H1 (cell line): Measurements from ENCODE around the gene ZFAND5. TPM values are rescaled to one million over a fixed set of nuclear protein-coding genes. Genes with fewer than 3 reads are reported as not detected.

ENCODE experiments used
- GABPA ChIP-seq: IDR thresholded peaks from 2 replicates; pipeline ENCODE4 v1.6.1; 2011; ENCODE audit warnings: mild to moderate bottlenecking, low read length, moderate library complexity, borderline replicate concordance; ENCODE audit not compliant: insufficient read depth
- polyA plus RNA-seq, 7 experiments: library from polyadenylated mRNA; depleted of rRNA in 3 of 7; stranded (reverse) in 5 of 7; unstranded in 2 of 7; fragments of >200 nt in 5 of 7; fragments of 200-250 nt in 2 of 7; gene quantifications; 1 replicate in 5 of 7; 2 replicates in 1 of 7; 4 replicates in 1 of 7; pipeline versions ENCODE4 v1.2.1 to v1.2.3, GENCODE V29; 2011 to 2013; ENCODE audit warnings: missing spikeins in 2 of 7, mixed read lengths in 2 of 7
- total RNA-seq: library from RNA; stranded (reverse); fragmentation: NEBNext Ultra II Directional; extraction: Animal tissue kit (Norgen Biotek cat#: 25700); gene quantifications from 2 replicates; pipeline ENCODE4 v1.2.1, GENCODE V29; 2021

ZFAND5 gene
- total and polyA plus RNA-seq, 2 of the 8 experiments (the other 6 are each of a cell fraction or from before 2014, with no cell fraction given) = 76.7 to 225 TPM

DNA sequence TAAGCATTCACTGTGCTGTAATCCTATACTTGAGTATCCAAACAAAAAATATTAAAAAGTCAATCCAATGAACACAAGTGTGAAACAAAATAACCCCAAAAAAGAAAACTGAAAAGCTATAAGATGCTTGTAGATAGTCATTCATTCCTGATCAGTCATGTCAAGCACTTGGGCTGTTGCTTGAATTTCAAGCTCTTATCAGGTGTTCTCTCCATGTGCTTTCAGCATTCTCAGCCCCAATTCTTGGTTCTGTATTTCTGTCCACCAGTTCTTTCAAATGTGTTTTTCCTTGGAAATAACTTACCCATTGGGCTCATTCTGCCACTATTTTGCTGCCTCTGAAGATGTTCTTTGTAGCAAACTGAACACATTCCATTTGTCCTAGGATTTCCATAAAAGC, 4.7 kb downstream of the ZFAND5 start (continued):
- no peak for TF ChIP-seq GABPA
